Measurements from ENCODE around the gene NCBP1. TPM values are rescaled to one million over a fixed set of nuclear protein-coding genes. Genes with fewer than 3 reads are reported as not detected.

NCBP1 gene
- total RNA-seq, 1 donor from 2014 or later: 30.6 TPM

DNA sequence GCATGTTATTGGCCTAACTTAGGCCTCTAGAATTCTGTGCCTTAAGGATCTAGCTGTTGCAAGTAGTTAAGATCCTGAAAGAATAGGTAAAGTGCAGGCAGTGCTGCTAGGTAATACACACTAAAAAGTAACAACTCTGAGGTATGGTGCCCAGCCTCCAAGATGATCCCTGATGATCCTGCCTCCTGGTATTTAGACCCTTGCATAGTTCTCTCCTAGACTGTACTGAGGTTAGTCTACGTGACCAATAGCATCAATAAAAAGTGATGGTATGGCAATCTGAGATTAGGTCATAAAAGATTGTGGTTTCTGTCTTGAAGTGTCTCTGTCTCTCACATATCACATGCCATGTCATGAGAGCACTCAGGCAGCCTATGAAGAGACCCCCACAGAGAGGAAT, 9.7 kb upstream of the NCBP1 start:
- no peaks in the 10 kb centered on the region for H3K36me3 ChIP-seq (ENCODE audit: control insufficient read depth, insufficient read depth, low read length)
- no peak for DNase-seq (ENCODE audit: low read depth)
- no peaks in the 10 kb centered on the region for H3K27me3 ChIP-seq (ENCODE audit: control insufficient read depth, insufficient read depth, low read length)
- TF ChIP-seq, protein P1, sequence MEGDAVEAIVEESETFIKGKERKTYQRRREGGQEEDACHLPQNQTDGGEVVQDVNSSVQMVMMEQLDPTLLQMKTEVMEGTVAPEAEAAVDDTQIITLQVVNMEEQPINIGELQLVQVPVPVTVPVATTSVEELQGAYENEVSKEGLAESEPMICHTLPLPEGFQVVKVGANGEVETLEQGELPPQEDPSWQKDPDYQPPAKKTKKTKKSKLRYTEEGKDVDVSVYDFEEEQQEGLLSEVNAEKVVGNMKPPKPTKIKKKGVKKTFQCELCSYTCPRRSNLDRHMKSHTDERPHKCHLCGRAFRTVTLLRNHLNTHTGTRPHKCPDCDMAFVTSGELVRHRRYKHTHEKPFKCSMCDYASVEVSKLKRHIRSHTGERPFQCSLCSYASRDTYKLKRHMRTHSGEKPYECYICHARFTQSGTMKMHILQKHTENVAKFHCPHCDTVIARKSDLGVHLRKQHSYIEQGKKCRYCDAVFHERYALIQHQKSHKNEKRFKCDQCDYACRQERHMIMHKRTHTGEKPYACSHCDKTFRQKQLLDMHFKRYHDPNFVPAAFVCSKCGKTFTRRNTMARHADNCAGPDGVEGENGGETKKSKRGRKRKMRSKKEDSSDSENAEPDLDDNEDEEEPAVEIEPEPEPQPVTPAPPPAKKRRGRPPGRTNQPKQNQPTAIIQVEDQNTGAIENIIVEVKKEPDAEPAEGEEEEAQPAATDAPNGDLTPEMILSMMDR (IDR thresholded peaks at IDR 0.05; ENCODE audit: insufficient read depth, low read length, poor library complexity, severe bottlenecking): no peak
- no peak overlapping the region for H3K4me3 ChIP-seq (ENCODE audit: low read depth, low read length)

DNA sequence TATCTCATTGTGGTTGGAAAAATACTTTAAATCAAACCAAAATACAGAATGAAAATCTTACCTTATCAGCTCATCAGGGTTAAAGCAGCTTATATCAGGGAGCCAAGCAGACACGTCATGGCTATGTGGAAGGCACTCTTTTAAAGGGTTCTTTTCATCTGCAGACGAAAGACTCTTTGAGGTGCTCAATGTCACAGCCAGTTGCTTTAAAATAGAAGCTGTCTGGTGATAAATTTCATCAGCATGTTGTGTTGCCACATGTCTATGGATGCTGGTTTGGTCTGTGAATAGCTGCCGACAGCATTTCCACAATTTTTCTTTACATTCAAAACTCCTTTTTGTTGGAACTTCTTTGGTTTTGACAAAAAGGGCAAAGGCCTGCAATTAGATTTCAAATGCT, 8.0 kb upstream of the NCBP1 start:
- TF ChIP-seq, protein P1 (IDR thresholded peaks at IDR 0.05; ENCODE audit: insufficient read depth, low read length, poor library complexity, severe bottlenecking): no peak
- H3K27me3 ChIP-seq (ENCODE audit: control insufficient read depth, insufficient read depth, low read length): no peaks in the 10 kb centered on the region
- DNase-seq (ENCODE audit: low read depth): no peak
- H3K36me3 ChIP-seq (ENCODE audit: control insufficient read depth, insufficient read depth, low read length): no peaks in the 10 kb centered on the region
- H3K4me3 ChIP-seq (ENCODE audit: low read depth, low read length): no peak overlapping the region

DNA sequence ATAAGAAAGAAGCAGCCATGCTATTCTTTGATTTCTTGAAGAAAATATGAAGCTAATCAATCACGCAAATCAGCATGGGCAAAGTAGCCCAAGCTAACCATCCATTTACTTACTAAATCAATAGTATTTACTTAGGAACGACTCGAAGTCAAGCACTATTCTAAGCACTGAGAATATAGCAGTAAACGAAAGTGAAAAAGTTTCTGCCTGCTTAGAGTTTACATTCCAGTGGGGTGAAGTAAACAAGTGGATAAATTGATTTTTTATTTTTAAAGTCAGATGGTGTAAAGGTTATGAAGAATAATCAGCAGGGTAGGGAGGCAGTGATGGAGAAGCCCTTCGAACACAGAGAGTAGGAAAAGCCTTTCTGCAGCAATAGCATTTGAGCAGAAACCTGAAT, 6.0 kb upstream of the NCBP1 start:
- no peak for DNase-seq (ENCODE audit: low read depth)
- H3K4me3 ChIP-seq (ENCODE audit: low read depth, low read length): no peak overlapping the region
- TF ChIP-seq, protein P1 (IDR thresholded peaks at IDR 0.05; ENCODE audit: insufficient read depth, low read length, poor library complexity, severe bottlenecking): no peak
- H3K27me3 ChIP-seq (ENCODE audit: control insufficient read depth, insufficient read depth, low read length): no peaks in the 10 kb centered on the region
- H3K36me3 ChIP-seq (ENCODE audit: control insufficient read depth, insufficient read depth, low read length): no peaks in the 10 kb centered on the region

DNA sequence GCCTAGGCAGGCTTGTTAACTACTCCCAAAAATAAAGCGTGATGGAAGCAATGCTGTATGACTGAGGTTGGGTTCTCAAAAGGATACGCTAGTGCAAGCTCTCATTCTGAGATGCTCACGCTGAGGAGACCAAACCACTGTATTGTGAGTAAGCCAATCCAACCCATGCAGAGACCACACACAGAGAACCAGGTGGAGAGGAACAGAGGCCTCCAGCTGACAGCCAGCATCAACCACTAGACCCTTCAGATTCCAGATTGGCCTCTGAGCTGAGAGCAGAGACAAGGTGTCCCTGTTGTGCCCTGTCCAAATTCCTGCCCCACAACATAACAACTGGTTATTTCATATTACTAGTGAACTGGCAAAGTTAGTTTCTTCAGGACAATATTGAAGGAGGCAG, 5.0 kb upstream of the NCBP1 start:
- Histone ChIP-seq H3K36me3 (ENCODE audit: control insufficient read depth, insufficient read depth, low read length) (no peaks in the 10 kb centered on the region), H3K27me3 (ENCODE audit: control insufficient read depth, insufficient read depth, low read length) (no peaks in the 10 kb centered on the region), H3K4me3 (ENCODE audit: low read depth, low read length) (no peak overlapping the region)
- TF ChIP-seq, protein P1 (IDR thresholded peaks at IDR 0.05; ENCODE audit: insufficient read depth, low read length, poor library complexity, severe bottlenecking): no peak
- DNase-seq (ENCODE audit: low read depth): no peak

DNA sequence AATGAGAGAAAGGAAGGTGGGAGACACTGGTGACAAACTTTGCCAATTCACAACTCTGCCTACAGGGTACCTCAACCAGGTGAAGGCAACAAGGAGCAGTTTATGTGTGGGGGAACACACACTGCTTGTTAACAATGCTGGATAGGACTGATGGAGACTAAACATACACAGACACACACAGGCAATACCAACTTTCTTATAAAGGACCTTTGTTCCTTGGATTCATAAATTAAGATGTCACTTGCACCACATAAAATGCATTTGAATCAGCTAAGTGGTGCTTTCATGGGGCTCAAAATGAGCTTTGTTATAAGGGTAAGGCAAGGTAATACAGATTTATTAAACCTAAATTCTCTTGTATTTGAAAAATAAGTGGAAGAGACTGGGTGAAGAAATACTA, 4.5 kb upstream of the NCBP1 start:
- H3K36me3 ChIP-seq (ENCODE audit: control insufficient read depth, insufficient read depth, low read length): no peaks in the 10 kb centered on the region
- H3K4me3 ChIP-seq (ENCODE audit: low read depth, low read length): no peak overlapping the region
- TF ChIP-seq, protein P1 (IDR thresholded peaks at IDR 0.05; ENCODE audit: insufficient read depth, low read length, poor library complexity, severe bottlenecking): no peak
- H3K27me3 ChIP-seq (ENCODE audit: control insufficient read depth, insufficient read depth, low read length): no peaks in the 10 kb centered on the region
- no peak for DNase-seq (ENCODE audit: low read depth)

DNA sequence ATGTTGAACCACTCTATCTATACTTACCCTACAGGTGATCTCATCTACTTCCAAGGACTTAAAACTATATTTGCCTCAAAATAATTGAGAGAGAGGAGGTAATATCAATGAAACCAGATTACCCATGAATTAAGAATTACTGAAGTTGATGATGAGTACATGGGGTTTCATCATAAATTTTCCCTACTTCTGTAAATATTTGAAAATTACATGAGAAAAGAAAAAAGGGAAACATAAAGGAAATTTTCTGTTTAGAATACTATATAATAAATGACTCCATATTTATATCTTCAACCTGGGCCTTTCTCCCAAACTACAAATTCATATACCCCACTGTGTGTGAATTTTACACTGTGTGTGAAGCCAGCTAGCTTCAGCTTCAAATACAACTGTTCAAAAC, 3.0 kb upstream of the NCBP1 start:
- Histone ChIP-seq H3K27me3 (ENCODE audit: control insufficient read depth, insufficient read depth, low read length) (no peaks in the 10 kb centered on the region), H3K4me3 (ENCODE audit: low read depth, low read length) (no peak overlapping the region), H3K36me3 (ENCODE audit: control insufficient read depth, insufficient read depth, low read length) (no peaks in the 10 kb centered on the region)
- no peak for DNase-seq (ENCODE audit: low read depth)
- TF ChIP-seq, protein P1 (IDR thresholded peaks at IDR 0.05; ENCODE audit: insufficient read depth, low read length, poor library complexity, severe bottlenecking): no peak
